Vagina (tissue), 2 donors: ENCODE measurements around the gene DDO. TPM values are rescaled to one million over a fixed set of nuclear protein-coding genes. Genes with fewer than 3 reads are reported as not detected.

Experiments
- DNase-seq, 2 donors: peaks; one replicate each; pipeline ENCODE4 v3.0.0-alpha.2; 2017; ENCODE audit errors: extremely low spot score in 2 of 2
- H3K27ac ChIP-seq: fragments of 200-600 bp; sonication (generic); one replicate; pipeline ENCODE4 v1.5.1; 2019
- H3K27me3 ChIP-seq: fragments of 200-600 bp; sonication (generic); one replicate; pipeline ENCODE4 v1.5.1; 2019
- H3K36me3 ChIP-seq, 2 donors: fragments of 200-600 bp; sonication (generic); one replicate each; pipeline ENCODE4 v1.5.1; 2017 to 2019
- H3K4me1 ChIP-seq: fragments of 200-600 bp; sonication (generic); one replicate; pipeline ENCODE4 v1.5.1; 2019
- H3K4me3 ChIP-seq, 2 donors: fragments of 200-600 bp; sonication (generic); 1 replicate in 1 of 2; 2 replicates in 1 of 2; pipeline ENCODE4 v1.5.1; 2016 to 2019
- H3K9me3 ChIP-seq: fragments of 200-600 bp; sonication (generic); one replicate; pipeline ENCODE4 v1.5.1; 2019
- POLR2A ChIP-seq, 2 donors: fragments of 450-650 bp; IDR thresholded peaks; one replicate each; pipeline ENCODE4 v1.6.1; 2017; ENCODE audit warnings: antibody characterized with exemption in 2 of 2, mild to moderate bottlenecking in 2 of 2, moderate library complexity in 2 of 2
- POLR2AphosphoS5 ChIP-seq, 2 donors: sonication (generic); formaldehyde crosslinking; IDR thresholded peaks; one replicate each; pipeline ENCODE4 v1.9.0; 2017; ENCODE audit warnings: antibody characterized with exemption in 2 of 2, mild to moderate bottlenecking in 2 of 2, low read depth in 1 of 2; ENCODE audit not compliant: insufficient read depth in 1 of 2
- intact Hi-C: fragments of 100-400 bp; cut with DNase I; formaldehyde crosslinking; loops from one replicate; pipeline ENCODE4 v1.15.1; 2023
- total RNA-seq: library from RNA; depleted of rRNA; stranded (reverse); fragments of >200 nt; gene quantifications from one replicate; pipeline ENCODE4 v1.2.3, GENCODE V29; 2016
- TF ChIP-seq, protein P1 (sequence below), 3 experiments: fragments of 450-650 bp in 2 of 3; fragments of 200-600 bp in 1 of 3; sonication (generic) in 1 of 3; IDR thresholded peaks; one replicate each; pipeline ENCODE4 v1.5.1; 2017 to 2019; ENCODE audit warnings: antibody characterized with exemption in 3 of 3, mild to moderate bottlenecking in 2 of 3, moderate library complexity in 2 of 3

The DDO gene
- total RNA-seq, 1 donor from 2014 or later = not detected

DNA sequence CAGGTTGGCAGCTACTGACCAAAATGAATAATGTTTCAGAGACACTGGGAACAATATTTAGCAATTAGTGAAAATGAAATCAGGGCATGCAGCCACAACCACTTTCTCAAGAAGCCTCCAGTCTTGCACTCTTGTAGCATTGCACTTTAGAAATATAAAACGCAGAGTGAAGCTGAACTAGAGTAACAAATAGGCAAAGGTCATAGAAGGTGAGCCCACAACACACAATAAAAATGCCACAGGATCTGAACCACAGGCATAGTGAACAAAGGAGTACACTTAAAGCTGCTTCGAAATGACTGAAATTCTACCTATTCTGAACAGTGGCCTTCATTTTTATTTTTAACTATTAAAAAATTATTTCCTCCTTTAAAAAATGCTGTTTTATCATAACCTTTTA, 25.0 kb downstream of the DDO start:
- TF ChIP-seq POLR2A (IDR thresholded peaks at IDR 0.05) (no peak), POLR2AphosphoS5 (IDR thresholded peaks at IDR 0.05; ENCODE audit: insufficient read depth in 1 of 2, low read depth in 1 of 2) (no peak)
- TF ChIP-seq, protein P1, sequence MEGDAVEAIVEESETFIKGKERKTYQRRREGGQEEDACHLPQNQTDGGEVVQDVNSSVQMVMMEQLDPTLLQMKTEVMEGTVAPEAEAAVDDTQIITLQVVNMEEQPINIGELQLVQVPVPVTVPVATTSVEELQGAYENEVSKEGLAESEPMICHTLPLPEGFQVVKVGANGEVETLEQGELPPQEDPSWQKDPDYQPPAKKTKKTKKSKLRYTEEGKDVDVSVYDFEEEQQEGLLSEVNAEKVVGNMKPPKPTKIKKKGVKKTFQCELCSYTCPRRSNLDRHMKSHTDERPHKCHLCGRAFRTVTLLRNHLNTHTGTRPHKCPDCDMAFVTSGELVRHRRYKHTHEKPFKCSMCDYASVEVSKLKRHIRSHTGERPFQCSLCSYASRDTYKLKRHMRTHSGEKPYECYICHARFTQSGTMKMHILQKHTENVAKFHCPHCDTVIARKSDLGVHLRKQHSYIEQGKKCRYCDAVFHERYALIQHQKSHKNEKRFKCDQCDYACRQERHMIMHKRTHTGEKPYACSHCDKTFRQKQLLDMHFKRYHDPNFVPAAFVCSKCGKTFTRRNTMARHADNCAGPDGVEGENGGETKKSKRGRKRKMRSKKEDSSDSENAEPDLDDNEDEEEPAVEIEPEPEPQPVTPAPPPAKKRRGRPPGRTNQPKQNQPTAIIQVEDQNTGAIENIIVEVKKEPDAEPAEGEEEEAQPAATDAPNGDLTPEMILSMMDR (IDR thresholded peaks at IDR 0.05) = no peak
- Histone ChIP-seq H3K27me3 (no peaks in the 10 kb centered on the region), H3K36me3 (no peaks in the 10 kb centered on the region), H3K4me1 (no peaks in the 10 kb centered on the region), H3K27ac (no peak overlapping the region), H3K4me3 (no peak overlapping the region), H3K9me3 (no peaks in the 10 kb centered on the region)
- intact Hi-C loops = loop anchor here (10.0 kb wide), 2 partner anchors 216 to 346 kb away; partner anchors contain the start of gene WASF1
- DNase-seq = no peak

GRCh38 chr6:110389689-110390382, 25.5 kb downstream of the DDO start:
- no peaks in the 10 kb centered on the region for H3K9me3 ChIP-seq
- no peaks in the 10 kb centered on the region for H3K4me1 ChIP-seq
- intact Hi-C loops = loop anchor here (10.0 kb wide), 2 partner anchors 215 to 345 kb away; partner anchors contain the start of gene WASF1
- TF ChIP-seq POLR2A (IDR thresholded peaks at IDR 0.05) (no peak), POLR2AphosphoS5 (IDR thresholded peaks at IDR 0.05; ENCODE audit: insufficient read depth in 1 of 2, low read depth in 1 of 2) (no peak)
- TF ChIP-seq, protein P1 (IDR thresholded peaks at IDR 0.05) = no peak
- no peaks in the 10 kb centered on the region for H3K27me3 ChIP-seq
- H3K4me3 ChIP-seq = no peak overlapping the region
- H3K27ac ChIP-seq = no peak overlapping the region
- no peaks in the 10 kb centered on the region for H3K36me3 ChIP-seq
- DNase-seq = no peak

DNA sequence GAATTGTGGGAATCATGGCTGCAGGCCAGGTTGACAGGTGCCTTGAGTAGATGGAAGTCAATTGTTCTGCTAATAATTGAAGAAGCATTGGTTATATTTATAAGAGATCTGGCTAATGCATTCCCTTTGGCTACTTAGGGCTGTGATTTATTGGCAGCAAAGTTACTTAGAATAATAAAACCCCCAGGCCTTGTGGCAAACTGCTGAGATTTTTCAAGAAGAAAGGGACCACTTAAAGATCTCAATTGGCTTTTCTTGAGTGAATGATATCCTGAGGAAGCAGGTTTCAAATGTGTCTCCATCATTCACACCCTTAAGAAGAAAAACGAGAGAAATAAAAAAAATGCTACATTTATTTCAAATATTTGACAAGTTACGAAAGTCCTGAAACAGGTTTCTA, 27.4 kb downstream of the DDO start:
- TF ChIP-seq POLR2AphosphoS5 (IDR thresholded peaks at IDR 0.05; ENCODE audit: insufficient read depth in 1 of 2, low read depth in 1 of 2) (no peak), POLR2A (IDR thresholded peaks at IDR 0.05) (no peak)
- TF ChIP-seq, protein P1 (IDR thresholded peaks at IDR 0.05) = no peak
- Histone ChIP-seq H3K4me1 (no peaks in the 10 kb centered on the region), H3K27me3 (no peaks in the 10 kb centered on the region), H3K27ac (no peak overlapping the region), H3K4me3 (no peak overlapping the region), H3K36me3 (no peaks in the 10 kb centered on the region), H3K9me3 (no peaks in the 10 kb centered on the region)
- intact Hi-C loops = no loop called here
- no peak for DNase-seq

GRCh38 chr6:110385458-110385863, 29.9 kb downstream of the DDO start:
- H3K36me3 ChIP-seq = no peaks in the 10 kb centered on the region
- no peak for TF ChIP-seq POLR2AphosphoS5 (IDR thresholded peaks at IDR 0.05; ENCODE audit: insufficient read depth in 1 of 2, low read depth in 1 of 2)
- TF ChIP-seq, protein P1 (IDR thresholded peaks at IDR 0.05) = no peak
- no peak for TF ChIP-seq POLR2A (IDR thresholded peaks at IDR 0.05)
- intact Hi-C loops = no loop called here
- H3K4me1 ChIP-seq = no peaks in the 10 kb centered on the region
- DNase-seq = no peak
- no peak overlapping the region for H3K4me3 ChIP-seq
- H3K27ac ChIP-seq = no peak overlapping the region
- no peaks in the 10 kb centered on the region for H3K27me3 ChIP-seq
- H3K9me3 ChIP-seq = no peaks in the 10 kb centered on the region

- no peak overlapping the region for H3K4me3 ChIP-seq
- no peaks in the 10 kb centered on the region for H3K4me1 ChIP-seq
- no peak overlapping the region for H3K27ac ChIP-seq
- no peak for DNase-seq
- no peaks in the 10 kb centered on the region for H3K36me3 ChIP-seq
- intact Hi-C loops = no loop called here
- H3K27me3 ChIP-seq = no peaks in the 10 kb centered on the region
- H3K9me3 ChIP-seq = no peaks in the 10 kb centered on the region
- TF ChIP-seq, protein P1 (IDR thresholded peaks at IDR 0.05) = no peak
- TF ChIP-seq POLR2AphosphoS5 (IDR thresholded peaks at IDR 0.05; ENCODE audit: insufficient read depth in 1 of 2, low read depth in 1 of 2) (no peak), POLR2A (IDR thresholded peaks at IDR 0.05) (no peak)
These were observed 36.8 kb downstream of the DDO start for GRCh38 chr6:110378552-110378951.
